B cell (primary cell): ENCODE results near the gene PDLIM5.

Experiments
- EZH2 ChIP-seq: IDR thresholded peaks from 2 replicates; pipeline ENCODE4 v1.6.1; 2012; ENCODE audit warnings: borderline replicate concordance, low read depth, mild to moderate bottlenecking, moderate library complexity, low read length; ENCODE audit not compliant: insufficient read depth, poor library complexity, severe bottlenecking
- TF ChIP-seq, protein P1 (sequence below): fragments of 200-600 bp; IDR thresholded peaks from one replicate; pipeline ENCODE4 v1.8.0; 2022; ENCODE audit warnings: antibody characterized with exemption, mild to moderate bottlenecking

- TF ChIP-seq EZH2 = no peak
- TF ChIP-seq, protein P1, sequence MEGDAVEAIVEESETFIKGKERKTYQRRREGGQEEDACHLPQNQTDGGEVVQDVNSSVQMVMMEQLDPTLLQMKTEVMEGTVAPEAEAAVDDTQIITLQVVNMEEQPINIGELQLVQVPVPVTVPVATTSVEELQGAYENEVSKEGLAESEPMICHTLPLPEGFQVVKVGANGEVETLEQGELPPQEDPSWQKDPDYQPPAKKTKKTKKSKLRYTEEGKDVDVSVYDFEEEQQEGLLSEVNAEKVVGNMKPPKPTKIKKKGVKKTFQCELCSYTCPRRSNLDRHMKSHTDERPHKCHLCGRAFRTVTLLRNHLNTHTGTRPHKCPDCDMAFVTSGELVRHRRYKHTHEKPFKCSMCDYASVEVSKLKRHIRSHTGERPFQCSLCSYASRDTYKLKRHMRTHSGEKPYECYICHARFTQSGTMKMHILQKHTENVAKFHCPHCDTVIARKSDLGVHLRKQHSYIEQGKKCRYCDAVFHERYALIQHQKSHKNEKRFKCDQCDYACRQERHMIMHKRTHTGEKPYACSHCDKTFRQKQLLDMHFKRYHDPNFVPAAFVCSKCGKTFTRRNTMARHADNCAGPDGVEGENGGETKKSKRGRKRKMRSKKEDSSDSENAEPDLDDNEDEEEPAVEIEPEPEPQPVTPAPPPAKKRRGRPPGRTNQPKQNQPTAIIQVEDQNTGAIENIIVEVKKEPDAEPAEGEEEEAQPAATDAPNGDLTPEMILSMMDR = peak; percentile 84
These were observed 144.2 kb downstream of the PDLIM5 start for GRCh38 chr4:94595880-94596483.
